Panc1 (cell line): Measurements from ENCODE around the gene TPP1. TPM values are rescaled to one million over a fixed set of nuclear protein-coding genes. Genes with fewer than 3 reads are reported as not detected.

ENCODE experiments used
- ATAC-seq: fragments of 200-7000 bp; cut with Tn5 transposase; 2 replicates; pipeline ENCODE4 v1.9.1; 2020; ENCODE audit warnings: mild to moderate bottlenecking, moderate library complexity
- BruUV-seq: library from RNA; stranded (reverse); fragments of 400-500 nt; replicated peaks from 2 replicates; lab custom pipeline; 2021; lab: Mats Ljungman, UMichigan
- CTCF ChIA-PET: fragments of 300-600 bp; sonication (Branson Sonifier 250); formaldehyde crosslinking; loops from one replicate; lab custom pipeline; 2022; ENCODE audit warnings: antibody characterized with exemption; lab: Charles Lee
- POLR2A ChIA-PET: fragments of 300-600 bp; sonication (Branson Sonifier 250); formaldehyde crosslinking; loops from one replicate; lab custom pipeline; 2022; ENCODE audit warnings: antibody characterized with exemption; lab: Charles Lee
- DNase-seq: peaks from one replicate; pipeline ENCODE4 v3.0.0-alpha.2; 2010; ENCODE audit warnings: low read depth, low spot score
- H3K27ac ChIP-seq: 2 replicates; pipeline ENCODE4 v1.5.1; 2011; ENCODE audit warnings: mild to moderate bottlenecking, low read length, inconsistent platforms
- H3K27me3 ChIP-seq: fragments of 200-500 bp; sonication (Bioruptor generic); 2 replicates; pipeline ENCODE4 v1.6.0; 2014; ENCODE audit warnings: low read length, inconsistent platforms; ENCODE audit not compliant: control insufficient read depth, insufficient read depth
- H3K36me3 ChIP-seq: fragments of 200-500 bp; sonication (Bioruptor generic); 2 replicates; pipeline ENCODE4 v1.5.1; 2014; ENCODE audit warnings: inconsistent platforms, mild to moderate bottlenecking, low read length, moderate library complexity; ENCODE audit not compliant: control insufficient read depth, insufficient read depth
- H3K4me1 ChIP-seq: 2 replicates; pipeline ENCODE4 v1.5.1; 2011; ENCODE audit warnings: inconsistent platforms, mild to moderate bottlenecking, low read length, moderate library complexity; ENCODE audit not compliant: control insufficient read depth, insufficient read depth
- H3K4me3 ChIP-seq, 2 experiments: 2 replicates each; pipeline ENCODE4 v1.5.1; 2011 to 2012; ENCODE audit warnings: low read depth in 2 of 2, low read length in 2 of 2, mild to moderate bottlenecking in 2 of 2, inconsistent platforms in 1 of 2, moderate library complexity in 1 of 2
- H3K9me3 ChIP-seq: fragments of 200-500 bp; sonication (Bioruptor generic); 2 replicates; pipeline ENCODE4 v1.5.1; 2014; ENCODE audit warnings: low read depth, mild to moderate bottlenecking, inconsistent platforms, low read length, moderate library complexity; ENCODE audit not compliant: control insufficient read depth, insufficient read depth
- CTCF ChIP-seq: fragments of 450-650 bp; IDR thresholded peaks from 2 replicates; pipeline ENCODE4 v1.5.1; 2017; ENCODE audit warnings: mild to moderate bottlenecking
- POLR2AphosphoS5 ChIP-seq: IDR thresholded peaks from 2 replicates; pipeline ENCODE4 v1.6.1; 2012; ENCODE audit warnings: mild to moderate bottlenecking, low read depth, low read length, moderate library complexity
- REST ChIP-seq, 2 experiments: IDR thresholded peaks; 2 replicates each; pipeline ENCODE4 v1.6.1; 2011 to 2012; ENCODE audit warnings: low read depth in 2 of 2, control low read depth in 1 of 2, low read length in 1 of 2, mild to moderate bottlenecking in 1 of 2, moderate library complexity in 1 of 2; ENCODE audit not compliant: insufficient read depth in 1 of 2
- SIN3A ChIP-seq: IDR thresholded peaks from 2 replicates; pipeline ENCODE4 v1.6.1; 2012; ENCODE audit warnings: low read depth, mild to moderate bottlenecking, low read length, moderate library complexity, borderline replicate concordance; ENCODE audit not compliant: insufficient read depth
- TCF7L2 ChIP-seq: IDR thresholded peaks from 2 replicates; pipeline ENCODE4 v1.6.1; 2011; ENCODE audit warnings: mild to moderate bottlenecking, low read depth, low read length, inconsistent platforms
- in situ Hi-C: cut with HindIII; loops from 2 replicates; pipeline ENCODE4 v1.10.0; 2016; ENCODE audit warnings: low sequenced_read_pairs, low pct_unique_long_range_greater_than_20kb
- intact Hi-C: fragments of 100-400 bp; cut with micrococcal nuclease; formaldehyde crosslinking; loops from one replicate; pipeline ENCODE4 v1.10.0; 2022; ENCODE audit not compliant: unreplicated experiment
- total RNA-seq: library from RNA; stranded (reverse); gene quantifications from one replicate; pipeline ENCODE4 v1.2.1, GENCODE V29; 2021; ENCODE audit not compliant: unreplicated experiment

The TPP1 gene
- total RNA-seq, 1 experiment from 2014 or later, result 200 TPM

- H3K4me1 ChIP-seq, result peaks cover 8% of the 10 kb centered on the region
- ATAC-seq, result peak; percentile 15
- DNase-seq, result no peak
- CTCF ChIA-PET, result interaction anchor here (1.2 kb wide), 1 partner anchor 53 kb away, joined by 3 read pairs; the partner anchor contains the start of gene MRPL17
- peak overlapping the region; percentile 29 to 33 for H3K4me3 ChIP-seq
- H3K9me3 ChIP-seq, result no peaks in the 10 kb centered on the region
- intact Hi-C loops, result no loop called here
- H3K27ac ChIP-seq, result no peak overlapping the region
- H3K27me3 ChIP-seq, result peaks cover 7% of the 10 kb centered on the region
- in situ Hi-C loops, result no loop called here
- TF ChIP-seq CTCF (no peak), SIN3A (no peak), TCF7L2 (no peak), POLR2AphosphoS5 (no peak), REST (IDR thresholded peaks at IDR 0.05; ENCODE audit: insufficient read depth in 1 of 2, low read depth in 2 of 2, low read length in 1 of 2) (no peak)
- H3K36me3 ChIP-seq, result no peaks in the 10 kb centered on the region
- BruUV-seq, result no TSS peak
- POLR2A ChIA-PET, result interaction anchor here (0.6 kb wide), 1 partner anchor 241 kb away, joined by 9 read pairs; the partner anchor contains the start of gene SMPD1
Observed at GRCh38 chr11:6630632-6631291, 11.5 kb upstream of the TPP1 start.

- Histone ChIP-seq H3K9me3 (no peaks in the 10 kb centered on the region), H3K27me3 (peaks cover 7% of the 10 kb centered on the region), H3K36me3 (no peaks in the 10 kb centered on the region), H3K4me3 (peak overlapping the region; percentile 29 to 33), H3K27ac (no peak overlapping the region), H3K4me1 (peaks cover under 1% of the 10 kb centered on the region)
- in situ Hi-C loops (no loop called here), intact Hi-C loops (no loop called here)
- no peak for DNase-seq
- CTCF ChIA-PET, result no interaction called here
- peak; percentile 48 for ATAC-seq
- TF ChIP-seq REST (IDR thresholded peaks at IDR 0.05; ENCODE audit: insufficient read depth in 1 of 2, low read depth in 2 of 2, low read length in 1 of 2) (peak in 1 of 2 experiments; percentile 85; a peak in 2 of 4 replicates), TCF7L2 (no peak), CTCF (no peak), SIN3A (no peak), POLR2AphosphoS5 (no peak)
- BruUV-seq, result no TSS peak
- POLR2A ChIA-PET, result no interaction called here
Observed at GRCh38 chr11:6629892-6630631, 10.8 kb upstream of the TPP1 start.
